Prostate gland (tissue), 2 donors: ENCODE measurements around the gene FLNC. TPM values are rescaled to one million over a fixed set of nuclear protein-coding genes. Genes with fewer than 3 reads are reported as not detected.

ENCODE experiments used
- DNase-seq: peaks from one replicate; pipeline ENCODE4 v3.0.0-alpha.2; 2019; ENCODE audit warnings: low spot score
- H3K27ac ChIP-seq, 2 donors: fragments of 200-600 bp; sonication (generic); 2 replicates each; pipeline ENCODE4 v1.5.1; 2017 to 2019
- H3K27me3 ChIP-seq: fragments of 200-600 bp; sonication (generic); replicated peaks from 2 replicates; pipeline ENCODE4 v1.5.1; 2019; ENCODE audit not compliant: insufficient read depth
- H3K36me3 ChIP-seq, 2 donors: fragments of 200-600 bp; sonication (generic); 1 replicate in 1 of 2; 2 replicates in 1 of 2; pipeline versions ENCODE4 v1.5.1 to v1.8.1; 2017 to 2019
- H3K4me1 ChIP-seq: fragments of 200-600 bp; sonication (generic); replicated peaks from 2 replicates; pipeline ENCODE4 v1.5.1; 2019
- H3K4me3 ChIP-seq, 2 donors: fragments of 200-600 bp; sonication (generic); 2 replicates each; pipeline ENCODE4 v1.5.1; 2017 to 2019
- H3K9me3 ChIP-seq: fragments of 200-600 bp; sonication (generic); 2 replicates; pipeline ENCODE4 v1.5.1; 2017
- CTCF ChIP-seq, 4 experiments: fragments of 200-600 bp in 2 of 4; fragments of 450-650 bp in 2 of 4; sonication (generic) in 2 of 4; IDR thresholded peaks; 1 replicate in 3 of 4; 2 replicates in 1 of 4; pipeline ENCODE4 v1.5.1; 2016 to 2019; ENCODE audit warnings: antibody characterized with exemption in 4 of 4, mild to moderate bottlenecking in 2 of 4, moderate library complexity in 2 of 4
- POLR2A ChIP-seq: fragments of 450-650 bp; IDR thresholded peaks from one replicate; pipeline ENCODE4 v1.6.1; 2016; ENCODE audit warnings: antibody characterized with exemption, mild to moderate bottlenecking
- POLR2AphosphoS5 ChIP-seq: sonication (generic); formaldehyde crosslinking; IDR thresholded peaks from one replicate; pipeline ENCODE4 v1.6.1; 2017; ENCODE audit warnings: antibody characterized with exemption
- WGBS: methylation state at CpG from one replicate; pipeline ENCODE4 v1.1.5; 2018; 5-methylcytosine and 5-hydroxymethylcytosine counted together
- intact Hi-C: fragments of 100-400 bp; cut with DNase I; formaldehyde crosslinking; loops from one replicate; pipeline ENCODE4 v1.14.2; 2022
- total RNA-seq, 2 donors: library from RNA; depleted of rRNA; stranded (reverse); fragments of >200 nt; gene quantifications; one replicate each; pipeline ENCODE4 v1.1.0, GENCODE V29; 2016

FLNC gene
- total RNA-seq, 2 donors from 2014 or later = 104 to 150 TPM

GRCh38 chr7:128833148-128833945, 3.1 kb downstream of the FLNC start:
- H3K9me3 ChIP-seq = no peaks in the 10 kb centered on the region
- WGBS = 29% methylated on average over 11 of the region's 13 CpGs
- peak overlapping the region; percentile 74 to 78 for H3K27ac ChIP-seq
- TF ChIP-seq POLR2AphosphoS5 (peak; percentile 15), CTCF (IDR thresholded peaks at IDR 0.05) (no peak), POLR2A (no peak)
- no peaks in the 10 kb centered on the region for H3K4me1 ChIP-seq
- peak overlapping the region; percentile 41 to 43 for H3K4me3 ChIP-seq
- H3K36me3 ChIP-seq = no peaks in the 10 kb centered on the region
- no peak for DNase-seq
- no peaks in the 10 kb centered on the region for H3K27me3 ChIP-seq
- intact Hi-C loops = loop anchor here (5.0 kb wide), 1 partner anchor 96 kb away; the partner anchor contains the start of gene CALU

- Histone ChIP-seq H3K27ac (peak overlapping the region in 1 of 2 donors; percentile 78), H3K36me3 (no peaks in the 10 kb centered on the region), H3K9me3 (no peaks in the 10 kb centered on the region), H3K4me1 (no peaks in the 10 kb centered on the region), H3K27me3 (no peaks in the 10 kb centered on the region), H3K4me3 (no peak overlapping the region)
- 16% methylated on average over 4 of the region's 4 CpGs for WGBS
- TF ChIP-seq CTCF (IDR thresholded peaks at IDR 0.05) (no peak), POLR2A (no peak), POLR2AphosphoS5 (no peak)
- DNase-seq = no peak
- intact Hi-C loops = loop anchor here (5.0 kb wide), 1 partner anchor 97 kb away; the partner anchor contains the start of gene CALU
Measured at GRCh38 chr7:128833946-128834325, 3.7 kb downstream of the FLNC start.

GRCh38 chr7:128835231-128835751, 5.1 kb downstream of the FLNC start:
- no peaks in the 10 kb centered on the region for H3K36me3 ChIP-seq
- WGBS = 85% methylated on average over 16 of the region's 16 CpGs
- no peak overlapping the region for H3K4me3 ChIP-seq
- intact Hi-C loops = no loop called here
- TF ChIP-seq CTCF (IDR thresholded peaks at IDR 0.05) = no peak
- no peak for TF ChIP-seq POLR2A
- no peak for TF ChIP-seq POLR2AphosphoS5
- DNase-seq = no peak
- no peaks in the 10 kb centered on the region for H3K4me1 ChIP-seq
- no peaks in the 10 kb centered on the region for H3K9me3 ChIP-seq
- H3K27me3 ChIP-seq = no peaks in the 10 kb centered on the region
- no peak overlapping the region for H3K27ac ChIP-seq

GRCh38 chr7:128835790-128836641, 5.8 kb downstream of the FLNC start:
- TF ChIP-seq POLR2AphosphoS5 (no peak), POLR2A (no peak), CTCF (IDR thresholded peaks at IDR 0.05) (no peak)
- WGBS = 61% methylated on average over 14 of the region's 14 CpGs
- DNase-seq = no peak
- Histone ChIP-seq H3K27me3 (no peaks in the 10 kb centered on the region), H3K4me1 (no peaks in the 10 kb centered on the region), H3K36me3 (no peaks in the 10 kb centered on the region), H3K27ac (peak overlapping the region in 1 of 2 donors; percentile 19), H3K9me3 (no peaks in the 10 kb centered on the region), H3K4me3 (no peak overlapping the region)
- intact Hi-C loops = no loop called here
